Uterus (tissue), 2 donors: ENCODE results near the gene NEURL1.

Experiments
- POLR2A ChIP-seq, 2 donors: fragments of 450-650 bp; IDR thresholded peaks; one replicate each; pipeline ENCODE4 v1.6.1; 2016; ENCODE audit warnings: antibody characterized with exemption in 2 of 2, mild to moderate bottlenecking in 1 of 2, moderate library complexity in 1 of 2
- TF ChIP-seq, protein P1 (sequence below), 4 experiments: fragments of 200-600 bp in 2 of 4; fragments of 450-650 bp in 2 of 4; sonication (generic) in 2 of 4; IDR thresholded peaks; one replicate each; pipeline ENCODE4 v1.5.1; 2016 to 2019; ENCODE audit warnings: antibody characterized with exemption in 4 of 4, mild to moderate bottlenecking in 2 of 4, moderate library complexity in 1 of 4

DNA sequence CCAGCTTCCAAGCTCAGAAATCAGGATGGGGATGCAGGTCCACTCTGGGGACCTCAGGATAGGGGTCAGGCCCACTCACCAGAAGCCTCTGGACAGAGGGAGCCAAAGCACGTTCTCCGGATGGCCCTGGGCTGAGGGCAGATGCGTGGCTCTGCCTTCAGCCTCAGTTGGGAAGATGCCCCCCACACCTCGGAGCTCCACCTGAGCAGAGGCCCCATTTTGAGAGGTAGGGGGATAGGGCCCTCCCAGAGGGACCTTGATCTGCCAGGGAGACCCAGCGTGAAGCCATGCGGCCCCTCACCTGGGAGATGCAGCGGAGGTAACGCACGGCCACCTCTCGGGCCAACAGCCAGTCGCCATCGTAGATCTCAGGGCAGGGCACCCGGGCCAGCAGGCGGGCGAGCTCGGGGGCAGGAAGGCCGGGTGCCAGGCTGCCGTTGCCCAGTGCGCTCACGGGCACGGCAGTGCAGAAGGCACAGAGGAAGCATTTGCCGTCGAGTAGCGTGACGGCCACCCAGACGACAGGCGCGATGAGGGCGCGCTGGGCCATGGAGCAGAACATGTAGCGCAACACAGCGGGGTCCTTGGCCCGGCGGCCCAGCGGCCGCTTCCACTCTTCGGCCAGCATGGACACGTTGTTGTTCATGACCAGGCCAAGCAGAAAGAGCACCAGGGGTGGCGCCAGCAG, 35.5 kb upstream of the NEURL1 start:
- TF ChIP-seq, protein P1, sequence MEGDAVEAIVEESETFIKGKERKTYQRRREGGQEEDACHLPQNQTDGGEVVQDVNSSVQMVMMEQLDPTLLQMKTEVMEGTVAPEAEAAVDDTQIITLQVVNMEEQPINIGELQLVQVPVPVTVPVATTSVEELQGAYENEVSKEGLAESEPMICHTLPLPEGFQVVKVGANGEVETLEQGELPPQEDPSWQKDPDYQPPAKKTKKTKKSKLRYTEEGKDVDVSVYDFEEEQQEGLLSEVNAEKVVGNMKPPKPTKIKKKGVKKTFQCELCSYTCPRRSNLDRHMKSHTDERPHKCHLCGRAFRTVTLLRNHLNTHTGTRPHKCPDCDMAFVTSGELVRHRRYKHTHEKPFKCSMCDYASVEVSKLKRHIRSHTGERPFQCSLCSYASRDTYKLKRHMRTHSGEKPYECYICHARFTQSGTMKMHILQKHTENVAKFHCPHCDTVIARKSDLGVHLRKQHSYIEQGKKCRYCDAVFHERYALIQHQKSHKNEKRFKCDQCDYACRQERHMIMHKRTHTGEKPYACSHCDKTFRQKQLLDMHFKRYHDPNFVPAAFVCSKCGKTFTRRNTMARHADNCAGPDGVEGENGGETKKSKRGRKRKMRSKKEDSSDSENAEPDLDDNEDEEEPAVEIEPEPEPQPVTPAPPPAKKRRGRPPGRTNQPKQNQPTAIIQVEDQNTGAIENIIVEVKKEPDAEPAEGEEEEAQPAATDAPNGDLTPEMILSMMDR (IDR thresholded peaks at IDR 0.05), result no peak
- TF ChIP-seq POLR2A (IDR thresholded peaks at IDR 0.05), result no peak
